Trophoblast cell (in vitro differentiated cells and primary cell): Measurements from ENCODE around the gene CDNF.

ENCODE experiments used
- DNase-seq, 2 donors: peaks; one replicate each; pipeline ENCODE4 v3.0.0-alpha.2; 2016
- H2AFZ ChIP-seq: 2 replicates; pipeline ENCODE4 v1.6.1; 2013; ENCODE audit warnings: low read length, moderate library complexity, mild to moderate bottlenecking; ENCODE audit not compliant: insufficient read depth, poor library complexity
- H2AK5ac ChIP-seq: 2 replicates; pipeline ENCODE4 v1.6.1; 2013; ENCODE audit warnings: mild to moderate bottlenecking, low read length
- H2BK120ac ChIP-seq: 2 replicates; pipeline ENCODE4 v1.6.1; 2013; ENCODE audit warnings: low read length, mild to moderate bottlenecking, moderate library complexity; ENCODE audit not compliant: insufficient read depth, poor library complexity
- H2BK12ac ChIP-seq: 2 replicates; pipeline ENCODE4 v1.6.1; 2013; ENCODE audit warnings: mild to moderate bottlenecking, low read length, moderate library complexity
- H2BK5ac ChIP-seq: 2 replicates; pipeline ENCODE4 v1.6.1; 2013; ENCODE audit warnings: low read length, low read depth, moderate library complexity, mild to moderate bottlenecking; ENCODE audit not compliant: poor library complexity
- H3K14ac ChIP-seq: 2 replicates; pipeline ENCODE4 v1.6.1; 2013; ENCODE audit warnings: mild to moderate bottlenecking, low read length
- H3K18ac ChIP-seq: 2 replicates; pipeline ENCODE4 v1.6.1; 2013; ENCODE audit warnings: mild to moderate bottlenecking, low read length
- H3K23ac ChIP-seq: 2 replicates; pipeline ENCODE4 v1.6.1; 2013; ENCODE audit warnings: low read length
- H3K27ac ChIP-seq: 2 replicates; pipeline ENCODE4 v1.5.1; 2013; ENCODE audit warnings: low read depth, mild to moderate bottlenecking, inconsistent platforms, low read length, moderate library complexity
- H3K27me3 ChIP-seq: 2 replicates; pipeline ENCODE4 v1.6.1; 2013; ENCODE audit warnings: inconsistent platforms, mild to moderate bottlenecking, low read length, moderate library complexity; ENCODE audit not compliant: insufficient read depth
- H3K36me3 ChIP-seq, 2 experiments: 1 replicate in 1 of 2; 2 replicates in 1 of 2; pipeline ENCODE4 v1.6.1; 2013; ENCODE audit warnings: low read length in 2 of 2, mild to moderate bottlenecking in 2 of 2, moderate library complexity in 1 of 2; ENCODE audit not compliant: insufficient read depth in 2 of 2, control insufficient read depth in 1 of 2
- H3K4ac ChIP-seq: 2 replicates; pipeline ENCODE4 v1.6.1; 2013; ENCODE audit warnings: low read depth, mild to moderate bottlenecking, low read length, moderate library complexity
- H3K4me1 ChIP-seq, 2 experiments: 1 replicate in 1 of 2; 2 replicates in 1 of 2; pipeline ENCODE4 v1.6.1; 2013; ENCODE audit warnings: low read length in 2 of 2, mild to moderate bottlenecking in 2 of 2, moderate library complexity in 1 of 2; ENCODE audit not compliant: insufficient read depth in 2 of 2, control insufficient read depth in 1 of 2
- H3K4me2 ChIP-seq: 2 replicates; pipeline ENCODE4 v1.6.1; 2013; ENCODE audit warnings: inconsistent platforms, mild to moderate bottlenecking, low read length, moderate library complexity
- H3K4me3 ChIP-seq: 2 replicates; pipeline ENCODE4 v1.5.1; 2013; ENCODE audit warnings: mild to moderate bottlenecking, low read depth, low read length, inconsistent platforms
- H3K79me1 ChIP-seq: one replicate; pipeline ENCODE4 v1.6.1; 2013; ENCODE audit warnings: low read length
- H3K79me2 ChIP-seq: 2 replicates; pipeline ENCODE4 v1.6.1; 2013; ENCODE audit warnings: low read length, mild to moderate bottlenecking; ENCODE audit not compliant: control insufficient read depth, insufficient read depth, poor library complexity
- H3K9ac ChIP-seq: 2 replicates; pipeline ENCODE4 v1.6.1; 2013; ENCODE audit warnings: mild to moderate bottlenecking, low read length
- H3K9me3 ChIP-seq: 2 replicates; pipeline ENCODE4 v1.6.1; 2013; ENCODE audit warnings: low read depth, mild to moderate bottlenecking, control low read depth, inconsistent platforms, low read length; ENCODE audit not compliant: insufficient read depth
- H4K12ac ChIP-seq: 2 replicates; pipeline ENCODE4 v1.6.1; 2013; ENCODE audit warnings: low read depth, mild to moderate bottlenecking, low read length, moderate library complexity
- H4K8ac ChIP-seq: 2 replicates; pipeline ENCODE4 v1.6.1; 2013; ENCODE audit warnings: low read depth, mild to moderate bottlenecking, low read length, moderate library complexity
- H4K91ac ChIP-seq: one replicate; pipeline ENCODE4 v1.6.1; 2013; ENCODE audit warnings: low read depth, mild to moderate bottlenecking, low read length, moderate library complexity
- WGBS: extraction: QIAGEN DNeasy Blood & Tissue Kit; methylation state at CpG from one replicate; pipeline ENCODE4 v1.1.7; 2013; ENCODE audit warnings: missing lambda C conversion rate; ENCODE audit not compliant: insufficient read length, insufficient coverage; ENCODE audit errors: extremely low coverage; 5-methylcytosine and 5-hydroxymethylcytosine counted together

Gene CDNF

DNA sequence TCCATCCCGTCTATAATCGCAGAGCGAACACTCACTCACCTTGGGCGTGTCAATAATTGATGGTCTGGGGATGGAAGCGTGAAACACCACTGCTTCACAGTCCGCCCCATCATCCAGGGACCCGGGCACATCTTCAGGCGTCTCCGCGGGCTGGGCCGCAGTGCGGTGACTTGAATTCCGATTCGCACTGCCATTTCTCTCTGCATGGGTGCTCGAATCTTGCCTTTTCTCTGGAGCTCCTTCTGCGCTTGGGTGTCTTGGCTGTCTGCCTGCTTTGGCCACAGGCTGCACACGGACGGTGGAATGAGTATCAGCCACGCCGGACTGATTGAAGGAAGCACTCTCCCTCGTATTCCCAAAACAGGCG, 63.6 kb downstream of the CDNF start:
- Histone ChIP-seq H3K4ac (no peak overlapping the region), H2BK5ac (no peak overlapping the region), H3K79me2 (no peaks in the 10 kb centered on the region), H3K18ac (no peak overlapping the region), H2AFZ (no peak overlapping the region), H3K36me3 (no peaks in the 10 kb centered on the region), H4K8ac (no peak overlapping the region), H3K4me2 (no peak overlapping the region), H3K23ac (no peak overlapping the region), H4K12ac (no peak overlapping the region), H2BK12ac (no peak overlapping the region), H2BK120ac (no peak overlapping the region), H3K4me3 (no peak overlapping the region), H3K9ac (no peak overlapping the region), H3K9me3 (peaks cover 2% of the 10 kb centered on the region), H2AK5ac (no peak overlapping the region), H4K91ac (no peak overlapping the region), H3K27me3 (no peaks in the 10 kb centered on the region), H3K27ac (no peak overlapping the region), H3K14ac (no peak overlapping the region), H3K4me1 (peaks cover 0 to 3% of the 10 kb centered on the region in 2 experiments), H3K79me1 (no peaks in the 10 kb centered on the region)
- DNase-seq, result no peak
- no CpG with 5 or more reads among the region's 22 CpGs for WGBS

DNA sequence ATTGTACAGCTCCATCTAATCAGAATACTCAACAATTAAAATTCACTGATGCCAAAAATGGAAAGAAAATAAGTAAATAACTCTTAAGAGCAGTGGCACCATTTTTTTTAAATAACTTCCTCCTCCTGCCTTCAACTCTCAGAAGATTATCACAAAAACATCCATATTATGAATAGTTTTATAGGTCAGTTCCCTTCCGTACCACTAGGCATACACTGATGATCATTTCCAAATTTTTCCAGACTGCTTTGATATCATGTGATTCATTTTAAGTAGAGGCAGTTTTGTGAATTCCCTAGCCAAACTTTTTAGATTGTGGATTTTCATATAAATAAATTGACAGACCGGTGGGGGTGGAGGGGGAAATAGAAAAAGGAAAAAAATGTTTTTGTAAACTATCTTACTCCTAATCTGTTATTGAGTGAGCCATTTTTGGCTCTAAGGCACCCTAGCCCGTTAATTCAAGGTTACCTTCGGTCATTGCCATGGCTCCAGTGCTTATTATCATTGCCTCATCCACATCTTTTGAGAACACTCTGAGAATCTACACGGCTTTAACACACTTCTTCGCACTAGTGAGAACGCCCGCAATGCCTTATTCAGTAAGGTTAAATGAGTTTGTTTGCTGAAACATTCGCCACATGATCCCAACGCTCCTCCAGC, 64.2 kb downstream of the CDNF start:
- Histone ChIP-seq H3K9ac (no peak overlapping the region), H3K27ac (no peak overlapping the region), H3K4me3 (no peak overlapping the region), H3K4me2 (no peak overlapping the region), H3K4me1 (no peaks in the 10 kb centered on the region), H2BK12ac (no peak overlapping the region), H3K79me2 (no peaks in the 10 kb centered on the region), H3K4ac (no peak overlapping the region), H3K9me3 (peaks cover 2% of the 10 kb centered on the region), H2AFZ (no peak overlapping the region), H3K27me3 (no peaks in the 10 kb centered on the region), H3K18ac (no peak overlapping the region), H4K91ac (no peak overlapping the region), H3K14ac (no peak overlapping the region), H2BK120ac (no peak overlapping the region), H2AK5ac (no peak overlapping the region), H4K8ac (no peak overlapping the region), H3K36me3 (no peaks in the 10 kb centered on the region), H4K12ac (no peak overlapping the region), H3K79me1 (no peaks in the 10 kb centered on the region), H2BK5ac (no peak overlapping the region), H3K23ac (no peak overlapping the region)
- no peak for DNase-seq
- WGBS, result no CpG with 5 or more reads among the region's 10 CpGs

DNA sequence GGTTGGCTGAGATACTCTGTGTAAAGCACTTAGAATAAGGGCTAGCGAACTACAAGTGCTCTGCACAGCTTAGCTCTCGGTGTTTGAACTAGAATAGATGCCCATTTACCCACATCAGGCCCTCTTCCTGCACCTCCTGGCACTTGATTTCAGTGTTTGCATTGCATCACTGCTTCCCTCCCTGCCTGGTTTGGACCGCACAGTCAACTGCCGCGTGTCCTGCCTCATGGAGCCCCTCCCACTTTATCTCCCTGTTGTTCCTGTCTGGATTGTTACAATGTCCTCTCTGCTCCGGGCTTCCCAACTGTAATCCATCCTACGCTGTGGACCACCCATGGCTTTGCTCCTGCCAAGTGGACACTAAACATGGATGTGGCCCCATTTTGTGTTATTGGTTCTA, 65.4 kb downstream of the CDNF start:
- no peak overlapping the region for H3K9ac ChIP-seq
- H2AK5ac ChIP-seq, result no peak overlapping the region
- no peak overlapping the region for H3K14ac ChIP-seq
- no peak overlapping the region for H2AFZ ChIP-seq
- H3K79me2 ChIP-seq, result no peaks in the 10 kb centered on the region
- no peak overlapping the region for H2BK120ac ChIP-seq
- no peak for DNase-seq
- no peak overlapping the region for H4K91ac ChIP-seq
- H3K27ac ChIP-seq, result no peak overlapping the region
- H2BK12ac ChIP-seq, result no peak overlapping the region
- no peak overlapping the region for H2BK5ac ChIP-seq
- no peaks in the 10 kb centered on the region for H3K4me1 ChIP-seq
- no CpG with 5 or more reads among the region's 7 CpGs for WGBS
- H3K27me3 ChIP-seq, result no peaks in the 10 kb centered on the region
- no peak overlapping the region for H3K18ac ChIP-seq
- no peak overlapping the region for H4K12ac ChIP-seq
- no peak overlapping the region for H3K4me2 ChIP-seq
- no peak overlapping the region for H3K4me3 ChIP-seq
- H3K23ac ChIP-seq, result no peak overlapping the region
- no peak overlapping the region for H4K8ac ChIP-seq
- H3K9me3 ChIP-seq, result peaks cover 2% of the 10 kb centered on the region
- H3K79me1 ChIP-seq, result no peaks in the 10 kb centered on the region
- H3K4ac ChIP-seq, result no peak overlapping the region
- H3K36me3 ChIP-seq, result no peaks in the 10 kb centered on the region

DNA sequence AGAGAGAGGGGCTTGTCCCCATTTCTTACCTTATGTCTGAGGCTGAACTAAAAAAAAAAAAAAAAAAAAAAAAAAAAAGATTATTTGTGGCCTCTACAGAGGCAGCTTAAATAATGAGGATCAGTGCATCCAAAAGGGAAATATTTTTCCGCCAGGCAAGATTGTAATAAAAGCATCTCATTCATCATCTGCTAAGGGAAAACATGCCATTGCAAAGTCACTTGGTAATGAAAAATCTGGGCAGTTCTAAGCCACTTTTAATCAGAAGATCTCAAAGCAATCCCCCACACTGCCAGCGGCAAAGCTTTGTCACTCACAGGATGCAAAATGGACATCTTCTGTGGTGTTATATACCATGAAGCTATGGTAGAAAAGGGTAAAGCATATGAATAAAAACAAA, 66.9 kb downstream of the CDNF start:
- Histone ChIP-seq H3K14ac (no peak overlapping the region), H3K4me1 (no peaks in the 10 kb centered on the region), H3K79me1 (no peaks in the 10 kb centered on the region), H4K91ac (no peak overlapping the region), H3K4me3 (no peak overlapping the region), H3K18ac (no peak overlapping the region), H3K9ac (no peak overlapping the region), H2BK5ac (no peak overlapping the region), H3K36me3 (no peaks in the 10 kb centered on the region), H4K8ac (no peak overlapping the region), H4K12ac (no peak overlapping the region), H3K4ac (no peak overlapping the region), H3K23ac (no peak overlapping the region), H3K4me2 (no peak overlapping the region), H3K79me2 (no peaks in the 10 kb centered on the region), H2BK12ac (no peak overlapping the region), H2BK120ac (no peak overlapping the region), H3K9me3 (peaks cover 2% of the 10 kb centered on the region), H3K27ac (no peak overlapping the region), H2AFZ (no peak overlapping the region), H2AK5ac (no peak overlapping the region), H3K27me3 (no peaks in the 10 kb centered on the region)
- WGBS, result no CpG with 5 or more reads among the region's 2 CpGs
- DNase-seq, result no peak
